Naive B cell (primary cell): ENCODE results near the gene ANKRD33. TPM values are rescaled to one million over a fixed set of nuclear protein-coding genes. Genes with fewer than 3 reads are reported as not detected.

ENCODE experiments used
- ATAC-seq, 2 donors: fragments of 150-1000 bp; cut with Tn5 transposase; 2 replicates each; pipeline ENCODE4 v1.10.0; 2021; ENCODE audit warnings: low read depth in 2 of 2, mild to moderate bottlenecking in 2 of 2, moderate library complexity in 2 of 2
- DNase-seq: peaks from one replicate; pipeline ENCODE4 v3.0.0; 2022
- H3K27ac Mint-ChIP-seq, 6 donors: one replicate each; pipeline ENCODE4 v1.8.0; 2020 to 2022; ENCODE audit warnings: mild to moderate bottlenecking in 6 of 6, mixed read lengths in 6 of 6, moderate library complexity in 5 of 6, inconsistent platforms in 2 of 6
- H3K27me3 Mint-ChIP-seq, 3 donors: one replicate each; pipeline ENCODE4 v1.8.0; 2021 to 2022; ENCODE audit warnings: mixed read lengths in 3 of 3, mild to moderate bottlenecking in 1 of 3
- H3K36me3 Mint-ChIP-seq, 2 donors: one replicate each; pipeline ENCODE4 v1.8.0; 2020 to 2022; ENCODE audit warnings: mixed read lengths in 2 of 2, inconsistent platforms in 1 of 2, mild to moderate bottlenecking in 1 of 2
- H3K4me1 Mint-ChIP-seq, 3 donors: one replicate each; pipeline ENCODE4 v1.8.0; 2020 to 2022; ENCODE audit warnings: mixed read lengths in 3 of 3, inconsistent platforms in 1 of 3, mild to moderate bottlenecking in 1 of 3, moderate library complexity in 1 of 3
- H3K4me3 Mint-ChIP-seq, 8 donors: one replicate each; pipeline ENCODE4 v1.8.0; 2020 to 2022; ENCODE audit warnings: mild to moderate bottlenecking in 8 of 8, mixed read lengths in 8 of 8, moderate library complexity in 8 of 8, inconsistent platforms in 2 of 8
- H3K9me3 Mint-ChIP-seq, 7 donors: one replicate each; pipeline ENCODE4 v1.8.0; 2020 to 2022; ENCODE audit warnings: mixed read lengths in 7 of 7, mild to moderate bottlenecking in 5 of 7, inconsistent platforms in 2 of 7, moderate library complexity in 1 of 7
- polyA plus RNA-seq, 6 donors: library from polyadenylated mRNA; unstranded; fragments of 300-500 nt; fragmentation: Illumina TruSeq; gene quantifications; one replicate each; pipeline ENCODE4 v1.2.3, GENCODE V29; 2021; ENCODE audit warnings: low read depth in 6 of 6

Gene ANKRD33
- polyA plus RNA-seq, 6 donors from 2014 or later, result not detected

DNA sequence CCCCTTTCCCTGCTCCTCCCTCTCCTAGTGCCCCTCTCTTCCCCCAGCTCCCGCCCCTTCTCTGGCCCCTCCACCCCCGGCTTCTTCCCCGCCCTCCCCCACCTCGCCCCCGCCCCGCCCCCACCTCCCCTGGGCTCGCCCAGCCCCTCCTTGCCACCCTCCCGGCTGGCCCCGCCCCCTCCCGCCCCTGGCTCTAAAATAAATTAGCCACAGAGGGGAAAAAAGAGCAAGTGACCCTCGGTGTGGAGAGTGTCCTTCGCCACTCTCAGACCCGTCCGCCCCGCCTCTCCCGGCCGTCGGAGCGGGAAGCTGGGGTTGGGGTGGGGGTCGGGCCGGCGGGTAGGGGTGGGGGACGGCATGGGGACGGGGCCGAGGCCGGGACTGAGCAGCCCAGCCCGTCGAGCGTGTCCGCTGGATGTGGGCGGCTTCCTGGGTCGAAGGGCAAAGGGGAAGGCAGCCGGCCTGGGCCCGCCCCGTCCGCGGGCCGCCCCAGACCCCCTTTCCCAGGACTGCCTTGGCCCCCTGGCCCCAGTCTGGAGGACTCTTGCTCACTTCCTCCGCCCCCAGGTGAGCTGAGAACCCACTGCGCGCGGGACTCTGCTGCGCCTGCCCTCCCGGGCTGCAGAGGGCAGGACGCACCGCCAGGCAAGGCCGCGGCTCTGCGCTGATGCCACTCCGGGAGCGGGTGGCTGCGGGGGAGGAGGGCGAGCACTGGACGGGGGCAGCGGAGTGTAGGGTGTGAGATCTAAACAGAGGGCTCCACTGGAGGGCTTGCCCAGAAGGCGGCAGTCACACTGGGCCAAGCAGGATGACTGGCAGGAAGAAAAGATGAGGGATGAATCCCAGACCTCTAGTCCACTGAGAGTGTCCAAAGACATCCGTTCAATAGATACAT lies 38.8 kb upstream of the ANKRD33 start:
- H3K4me3 Mint-ChIP-seq, result peak overlapping the region in 3 of 8 donors; percentile 41 to 69 (median 51)
- no peak overlapping the region for H3K27ac Mint-ChIP-seq
- H3K36me3 Mint-ChIP-seq, result no peaks in the 10 kb centered on the region
- ATAC-seq, result no peak
- DNase-seq, result no peak
- peaks cover 46 to 73% (median 70%) of the 10 kb centered on the region in 3 donors for H3K27me3 Mint-ChIP-seq
- peaks cover 14 to 20% (median 18%) of the 10 kb centered on the region in 3 donors for H3K4me1 Mint-ChIP-seq
- H3K9me3 Mint-ChIP-seq, result peaks cover 0 to 2% (median 0%) of the 10 kb centered on the region in 7 donors

DNA sequence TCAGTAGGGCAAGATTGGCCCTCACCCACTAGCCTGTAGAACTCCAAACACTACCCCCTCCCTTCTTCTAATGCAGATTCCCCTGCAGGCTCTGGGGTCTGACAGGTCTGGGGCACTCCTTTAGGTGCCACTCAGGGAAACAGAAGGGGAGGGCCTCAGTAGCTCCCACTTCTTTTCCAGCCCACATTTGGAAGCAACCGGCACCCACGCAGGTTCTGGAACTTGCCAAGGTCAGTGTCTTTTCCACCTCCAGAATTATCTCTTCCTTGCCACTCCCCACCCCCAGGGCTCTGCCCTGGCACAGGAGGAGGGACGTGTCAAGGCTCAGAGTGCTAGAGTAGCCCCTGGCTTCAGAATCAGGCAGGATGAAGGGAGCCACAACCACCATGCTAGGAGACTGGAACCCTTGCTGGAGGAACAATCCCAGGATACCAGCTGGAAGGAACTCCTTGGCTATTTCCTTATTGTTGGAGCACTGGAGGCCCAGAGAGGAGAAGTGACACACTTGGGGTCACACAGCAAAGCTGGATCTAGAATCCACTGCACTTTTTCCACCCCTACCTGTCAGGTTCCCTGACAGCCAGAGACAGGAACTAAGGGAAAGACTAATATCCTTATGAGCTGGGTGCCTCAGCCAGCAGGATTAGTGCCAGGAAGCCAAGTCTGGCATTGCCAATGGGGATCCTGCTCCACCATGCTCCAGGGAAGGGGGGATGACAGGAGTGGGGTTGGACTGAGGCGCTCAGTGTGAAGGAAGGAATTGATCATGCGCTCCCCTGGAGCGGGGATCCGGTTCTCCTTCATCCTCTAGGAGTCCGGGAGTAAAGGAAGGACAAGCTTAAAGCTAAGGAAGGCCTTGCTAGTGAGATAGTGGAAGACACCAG lies 37.6 kb upstream of the ANKRD33 start:
- ATAC-seq, result no peak
- H3K4me1 Mint-ChIP-seq, result peaks cover 14 to 20% (median 18%) of the 10 kb centered on the region in 3 donors
- peak overlapping the region in 2 of 8 donors; percentile 5 to 41 for H3K4me3 Mint-ChIP-seq
- peaks cover 0 to 2% (median 0%) of the 10 kb centered on the region in 7 donors for H3K9me3 Mint-ChIP-seq
- H3K36me3 Mint-ChIP-seq, result no peaks in the 10 kb centered on the region
- H3K27me3 Mint-ChIP-seq, result peaks cover 36 to 65% (median 58%) of the 10 kb centered on the region in 3 donors
- H3K27ac Mint-ChIP-seq, result peak overlapping the region in 2 of 6 donors; percentile 15 to 48
- no peak for DNase-seq

DNA sequence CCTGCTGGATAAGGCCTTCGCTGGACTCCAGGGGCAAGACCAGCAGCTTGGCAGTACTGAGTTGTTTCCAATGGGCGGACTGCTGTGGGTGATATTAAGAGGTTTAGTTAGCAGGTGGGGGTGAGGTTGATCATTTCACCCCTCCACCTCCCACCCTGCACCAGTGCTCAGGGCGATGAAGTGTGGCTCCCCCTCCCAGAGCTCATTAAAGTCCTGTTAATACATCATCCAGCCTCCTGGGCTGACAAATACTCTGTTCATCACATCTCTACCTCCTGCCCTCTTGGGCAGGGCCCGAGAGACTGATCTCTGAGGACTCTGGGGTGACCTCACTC lies 37.0 kb upstream of the ANKRD33 start:
- H3K27ac Mint-ChIP-seq, result peak overlapping the region in 2 of 6 donors; percentile 59 to 73
- H3K27me3 Mint-ChIP-seq, result peaks cover 33 to 65% (median 55%) of the 10 kb centered on the region in 3 donors
- no peak for ATAC-seq
- peaks cover 0 to 2% (median 0%) of the 10 kb centered on the region in 7 donors for H3K9me3 Mint-ChIP-seq
- no peak for DNase-seq
- no peak overlapping the region for H3K4me3 Mint-ChIP-seq
- H3K36me3 Mint-ChIP-seq, result no peaks in the 10 kb centered on the region
- H3K4me1 Mint-ChIP-seq, result peaks cover 13 to 19% (median 17%) of the 10 kb centered on the region in 3 donors

DNA sequence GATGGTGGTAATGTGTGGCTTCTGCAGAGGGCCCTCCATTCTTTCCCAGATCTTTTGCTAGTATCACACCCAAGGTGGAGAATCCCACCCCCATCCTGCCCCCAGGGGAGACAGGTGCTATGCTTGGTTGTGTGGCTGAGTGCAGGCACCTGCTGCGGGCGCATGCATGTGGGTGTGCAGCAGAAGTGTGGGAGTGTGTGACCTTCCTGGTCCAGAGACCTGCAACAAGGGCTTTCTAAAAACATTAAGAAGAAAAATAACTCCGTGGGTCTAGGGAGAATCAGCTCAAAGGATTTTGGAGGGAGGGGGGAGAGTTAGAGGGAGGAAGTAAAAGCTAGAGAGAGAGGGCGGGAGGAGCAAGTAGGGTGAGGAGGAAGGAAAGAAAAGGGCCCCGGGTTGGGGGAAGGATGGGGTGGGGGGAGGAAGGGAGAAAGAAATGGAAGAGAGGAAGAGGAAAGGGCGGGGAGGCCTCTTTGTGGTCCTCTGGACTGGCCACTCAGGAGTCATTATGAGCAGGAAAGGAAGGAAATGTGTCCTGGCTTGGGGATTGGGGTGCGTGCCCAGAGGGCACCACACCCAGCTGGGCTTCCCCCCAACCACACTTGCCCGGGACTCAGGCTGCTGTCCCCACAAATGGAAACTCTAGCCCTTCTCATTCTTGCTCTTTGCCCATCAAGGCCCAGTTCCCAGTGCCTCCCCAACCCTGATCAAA lies 36.3 kb upstream of the ANKRD33 start:
- no peak for ATAC-seq
- Mint-ChIP-seq H3K4me3 (no peak overlapping the region), H3K36me3 (no peaks in the 10 kb centered on the region), H3K4me1 (peaks cover 8 to 15% (median 13%) of the 10 kb centered on the region in 3 donors), H3K27me3 (peaks cover 33 to 65% (median 55%) of the 10 kb centered on the region in 3 donors), H3K27ac (peak overlapping the region in 1 of 6 donors; percentile 73), H3K9me3 (peaks cover 0 to 2% (median 0%) of the 10 kb centered on the region in 7 donors)
- no peak for DNase-seq

GRCh38 chr12:51852404-51853137 lies 35.3 kb upstream of the ANKRD33 start:
- no peak for ATAC-seq
- Mint-ChIP-seq H3K9me3 (peaks cover 0 to 2% (median 0%) of the 10 kb centered on the region in 7 donors), H3K27ac (peak overlapping the region in 1 of 6 donors; percentile 38), H3K27me3 (peaks cover 37 to 71% (median 60%) of the 10 kb centered on the region in 3 donors), H3K4me1 (peaks cover 8 to 13% (median 10%) of the 10 kb centered on the region in 3 donors), H3K36me3 (no peaks in the 10 kb centered on the region), H3K4me3 (no peak overlapping the region)
- DNase-seq, result no peak

DNA sequence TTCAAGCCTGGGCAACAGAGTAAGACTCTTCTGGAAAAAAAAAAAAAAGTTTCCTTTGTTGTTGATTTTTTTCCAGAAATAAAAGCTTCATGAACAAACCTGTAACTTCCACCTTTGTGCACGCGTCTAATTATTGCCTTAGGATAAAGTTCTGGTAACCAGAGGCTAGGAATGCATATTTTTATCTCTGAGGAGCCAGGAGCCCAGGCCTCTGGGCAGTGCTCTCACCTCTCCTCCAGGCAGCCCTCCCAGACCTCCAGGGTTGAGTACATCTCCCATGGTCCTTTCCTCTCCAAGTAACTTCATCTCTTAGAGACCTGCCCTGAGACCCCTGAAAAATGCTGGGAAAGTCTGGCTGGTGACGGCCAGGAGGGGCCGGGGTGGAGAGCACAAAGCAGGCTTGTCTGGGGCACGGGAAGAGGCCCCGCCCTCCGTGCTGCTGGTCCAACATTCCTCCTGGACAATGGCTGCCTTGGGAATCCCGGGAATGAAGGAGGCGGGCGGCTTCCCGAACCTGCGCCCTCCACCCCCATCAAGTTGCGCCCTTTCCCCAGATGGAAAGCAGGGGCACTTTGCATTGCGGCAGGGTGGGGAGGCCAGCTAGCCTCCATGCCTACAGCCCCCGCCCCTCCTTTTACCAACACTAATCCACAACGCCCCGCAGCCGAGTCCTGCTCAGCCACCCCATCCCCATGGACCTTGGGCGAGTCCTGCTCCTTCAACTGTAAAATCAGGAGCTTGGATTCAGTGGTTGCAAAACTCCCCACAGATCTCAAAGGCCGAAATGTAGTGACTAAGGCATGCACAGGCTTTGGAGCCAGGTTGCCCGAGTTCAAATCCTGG lies 32.1 kb upstream of the ANKRD33 start:
- H3K27me3 Mint-ChIP-seq, result peaks cover 32 to 76% (median 63%) of the 10 kb centered on the region in 3 donors
- H3K9me3 Mint-ChIP-seq, result peaks cover 0 to 2% (median 0%) of the 10 kb centered on the region in 7 donors
- no peak overlapping the region for H3K4me3 Mint-ChIP-seq
- H3K36me3 Mint-ChIP-seq, result no peaks in the 10 kb centered on the region
- ATAC-seq (no peak), DNase-seq (no peak)
- H3K4me1 Mint-ChIP-seq, result peaks cover 8 to 10% (median 10%) of the 10 kb centered on the region in 3 donors
- H3K27ac Mint-ChIP-seq, result no peak overlapping the region

- Mint-ChIP-seq H3K9me3 (no peaks in the 10 kb centered on the region), H3K36me3 (no peaks in the 10 kb centered on the region), H3K27ac (no peak overlapping the region), H3K4me3 (no peak overlapping the region), H3K4me1 (peaks cover 7 to 13% (median 8%) of the 10 kb centered on the region in 3 donors), H3K27me3 (peaks cover 54 to 85% (median 77%) of the 10 kb centered on the region in 3 donors)
- ATAC-seq, result no peak
- no peak for DNase-seq
These were observed 26.9 kb upstream of the ANKRD33 start for GRCh38 chr12:51860986-51861385.

GRCh38 chr12:51862947-51863346 lies 25.0 kb upstream of the ANKRD33 start:
- DNase-seq, result no peak
- peaks cover 7 to 14% (median 8%) of the 10 kb centered on the region in 3 donors for H3K4me1 Mint-ChIP-seq
- no peak overlapping the region for H3K27ac Mint-ChIP-seq
- peaks cover 50 to 81% (median 79%) of the 10 kb centered on the region in 3 donors for H3K27me3 Mint-ChIP-seq
- no peaks in the 10 kb centered on the region for H3K9me3 Mint-ChIP-seq
- no peaks in the 10 kb centered on the region for H3K36me3 Mint-ChIP-seq
- no peak for ATAC-seq
- peak overlapping the region in 7 of 8 donors; percentile 5 to 83 (median 62) for H3K4me3 Mint-ChIP-seq

GRCh38 chr12:51863363-51863932 lies 24.5 kb upstream of the ANKRD33 start:
- DNase-seq (no peak), ATAC-seq (no peak)
- H3K9me3 Mint-ChIP-seq, result no peaks in the 10 kb centered on the region
- H3K27ac Mint-ChIP-seq, result peak overlapping the region in 2 of 6 donors; percentile 20 to 74
- no peaks in the 10 kb centered on the region for H3K36me3 Mint-ChIP-seq
- H3K27me3 Mint-ChIP-seq, result peaks cover 55 to 86% (median 84%) of the 10 kb centered on the region in 3 donors
- H3K4me3 Mint-ChIP-seq, result peak overlapping the region; percentile 6 to 83 (median 59)
- H3K4me1 Mint-ChIP-seq, result peaks cover 8 to 19% (median 13%) of the 10 kb centered on the region in 3 donors

DNA sequence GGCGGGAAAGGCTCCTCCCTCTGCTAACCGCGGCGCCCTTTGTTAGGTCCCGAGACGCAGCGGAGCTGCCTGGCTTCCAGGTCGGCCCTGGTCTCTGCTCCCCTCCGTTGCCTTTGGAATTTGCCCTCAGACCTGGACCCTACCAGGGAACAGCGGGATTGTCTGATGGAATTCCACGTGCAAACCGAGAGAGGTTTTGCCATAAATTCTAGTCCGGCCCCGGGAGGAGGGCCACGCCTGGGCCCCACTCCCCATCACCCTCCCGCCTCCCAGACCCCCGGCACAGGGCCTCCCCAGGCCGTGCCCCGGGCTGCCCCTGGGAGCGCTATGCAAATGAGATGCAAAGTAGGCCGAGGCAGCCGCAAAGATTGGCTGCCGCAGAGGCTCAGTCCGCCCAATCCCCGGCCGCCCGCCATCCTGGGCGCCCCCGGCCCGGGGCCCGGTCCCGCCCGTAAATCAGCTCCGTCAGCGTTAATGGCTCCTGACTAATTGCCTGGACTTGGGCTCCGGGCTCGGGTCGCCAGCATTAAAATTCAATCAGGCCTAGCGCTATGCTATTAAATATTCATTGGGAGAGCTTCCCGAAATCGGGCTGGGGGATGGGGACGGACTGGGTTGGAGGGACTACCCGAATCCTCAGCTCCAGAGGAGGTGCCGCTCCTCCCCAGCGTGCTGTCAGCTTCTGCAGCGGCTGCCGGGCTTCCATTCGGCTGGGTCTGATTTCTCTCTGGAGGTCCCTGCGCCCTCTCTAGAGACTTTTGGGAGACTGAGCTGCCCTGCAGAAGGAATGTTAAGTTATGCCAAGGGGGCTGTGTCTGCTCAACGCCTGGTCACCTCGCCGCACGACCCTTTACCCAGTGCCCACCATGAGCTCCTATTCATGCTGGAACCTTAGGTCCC lies 23.7 kb upstream of the ANKRD33 start:
- Mint-ChIP-seq H3K27ac (peak overlapping the region in 1 of 6 donors; percentile 25), H3K36me3 (no peaks in the 10 kb centered on the region), H3K4me1 (peaks cover 14 to 24% (median 19%) of the 10 kb centered on the region in 3 donors), H3K9me3 (no peaks in the 10 kb centered on the region), H3K27me3 (peaks cover 60 to 88% (median 87%) of the 10 kb centered on the region in 3 donors), H3K4me3 (peak overlapping the region; percentile 6 to 80 (median 68))
- ATAC-seq, result peak; percentile 76 to 80
- DNase-seq, result no peak
